ENCODE measurements around the gene ZEB1.
"Not testable (repeated sequence)": the region's sequence is repeated elsewhere in the genome, so short reads cannot be mapped to it uniquely, and the experiment has no call there.

Gene ZEB1

DNA sequence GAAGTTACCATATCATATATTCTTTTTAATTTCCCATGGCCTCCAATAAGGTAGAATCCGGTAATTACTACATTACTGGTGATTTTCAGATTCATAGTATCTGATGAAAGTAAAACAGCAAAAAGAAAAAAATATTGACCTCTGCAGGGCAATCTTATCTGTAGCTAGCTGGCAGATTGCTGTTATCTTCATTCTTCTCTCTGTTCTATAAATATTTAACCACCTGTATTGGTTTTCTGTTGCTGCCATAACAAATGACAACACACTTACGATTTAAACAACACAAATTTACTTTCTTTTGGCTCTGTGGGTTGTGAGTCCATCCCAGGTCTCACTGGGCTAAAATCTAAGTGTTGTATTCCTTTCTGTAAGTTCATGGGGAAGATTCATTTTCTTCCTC is 164.5 kb downstream of the ZEB1 start:
- DNase-seq (ENCODE audit: extremely low read depth in 1 of 2, low read depth in 1 of 2) = no peak

GRCh38 chr10:31484431-31485135 is 165.6 kb downstream of the ZEB1 start:
- DNase-seq (ENCODE audit: extremely low read depth in 1 of 2, low read depth in 1 of 2) = no peak

DNA sequence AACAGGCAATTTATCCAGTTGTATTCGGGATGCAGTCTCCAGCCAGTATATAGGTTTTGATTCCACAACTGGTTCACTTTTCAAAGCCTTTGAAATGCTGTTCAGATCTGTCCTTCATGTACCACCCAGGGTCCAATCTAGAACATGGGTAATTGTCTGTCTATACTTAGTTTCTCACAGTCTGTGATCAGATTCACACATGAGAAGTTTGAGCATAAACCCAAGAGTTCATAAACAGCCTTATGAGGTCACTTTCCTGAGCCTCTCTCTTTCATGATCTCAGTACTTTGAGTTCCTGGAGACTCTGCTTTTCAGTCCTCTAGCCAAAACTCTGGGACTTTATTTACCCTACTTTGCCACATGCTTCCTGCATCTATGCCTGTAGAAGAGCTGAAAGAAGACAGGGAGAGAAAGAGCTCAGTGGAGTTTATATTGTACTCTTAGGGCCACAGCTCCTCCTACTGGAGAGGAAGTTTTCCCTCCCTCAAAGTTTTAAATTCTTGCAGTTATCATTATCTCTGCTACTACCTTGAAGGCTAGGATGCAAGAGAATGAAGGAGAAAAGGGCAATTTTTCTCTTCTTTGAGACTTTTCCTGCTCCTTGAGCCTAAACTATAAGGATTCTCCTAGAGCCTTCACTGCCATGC is 172.0 kb downstream of the ZEB1 start:
- DNase-seq (ENCODE audit: extremely low read depth in 1 of 2, low read depth in 1 of 2) = no peak

- DNase-seq (ENCODE audit: extremely low read depth in 1 of 2, low read depth in 1 of 2) = no peak
These were observed 188.4 kb downstream of the ZEB1 start for GRCh38 chr10:31507427-31507826.

DNA sequence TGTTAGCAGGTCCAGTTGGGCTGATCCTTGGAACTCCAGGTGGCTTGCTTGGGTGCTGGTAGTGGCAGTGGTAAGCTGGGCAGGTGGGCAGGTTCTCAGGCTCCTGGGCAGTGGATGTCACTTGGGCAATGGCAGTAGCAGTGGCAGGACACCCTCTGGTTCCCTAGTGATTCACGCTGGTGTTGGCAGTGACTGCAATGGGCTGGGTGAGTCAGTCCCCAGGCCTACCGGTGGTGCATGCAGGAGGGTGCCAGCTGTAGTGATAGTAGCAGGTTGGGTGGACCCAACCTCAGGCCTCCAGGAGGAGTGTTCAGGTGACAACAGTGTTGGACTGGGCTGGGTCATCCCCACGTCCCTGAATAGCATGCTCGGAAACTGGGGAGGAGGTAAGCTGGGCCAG is 189.2 kb downstream of the ZEB1 start:
- no peak for DNase-seq (ENCODE audit: extremely low read depth in 1 of 2, low read depth in 1 of 2)

DNA sequence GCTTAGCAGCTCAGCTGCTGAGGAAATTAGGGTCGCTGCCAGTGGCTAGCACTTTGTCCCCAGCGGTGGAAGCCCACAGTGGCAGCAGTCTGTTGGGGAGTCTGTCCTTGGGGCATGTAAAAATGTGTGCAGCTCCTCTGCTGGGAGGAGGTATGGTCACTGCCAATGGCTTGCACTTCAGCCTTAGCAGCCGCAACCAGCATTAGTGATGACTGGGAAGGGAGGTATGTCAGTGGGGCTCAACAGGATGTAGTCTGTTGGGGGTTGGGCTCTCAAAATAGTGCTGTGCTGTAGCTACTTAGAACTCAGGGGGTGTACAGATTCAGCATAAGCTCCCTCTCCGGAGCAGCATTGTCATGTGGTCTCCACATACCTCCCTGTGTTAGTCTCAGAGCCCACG is 189.9 kb downstream of the ZEB1 start:
- DNase-seq (ENCODE audit: extremely low read depth in 1 of 2, low read depth in 1 of 2) = no peak

GRCh38 chr10:31509989-31510388 is 191.0 kb downstream of the ZEB1 start:
- no peak for DNase-seq (ENCODE audit: extremely low read depth in 1 of 2, low read depth in 1 of 2)

DNA sequence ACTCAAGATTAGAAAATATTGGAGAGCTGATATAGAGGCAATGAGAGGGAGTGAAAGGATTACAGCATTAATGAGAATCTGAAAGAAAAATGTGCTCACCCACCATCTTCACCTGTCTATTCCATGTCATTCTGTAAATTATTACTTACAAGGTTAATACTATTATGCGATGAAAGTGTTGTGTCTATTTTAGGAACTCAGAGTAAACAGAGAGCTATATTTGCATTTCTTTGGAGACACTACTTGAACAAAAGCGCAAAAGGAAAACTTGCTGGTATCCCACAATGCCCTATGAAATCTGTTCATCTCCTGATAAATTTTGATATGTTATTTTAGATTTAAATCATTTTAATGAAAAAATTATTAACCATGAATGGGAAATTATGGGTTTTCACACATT is 196.1 kb downstream of the ZEB1 start:
- no peak for DNase-seq (ENCODE audit: extremely low read depth in 1 of 2, low read depth in 1 of 2)

- DNase-seq (ENCODE audit: extremely low read depth in 1 of 2, low read depth in 1 of 2) = no peak
These were observed 196.9 kb downstream of the ZEB1 start for GRCh38 chr10:31515819-31516402.

GRCh38 chr10:31520986-31521831 is 202.2 kb downstream of the ZEB1 start:
- no peak for DNase-seq (ENCODE audit: extremely low read depth in 1 of 2, low read depth in 1 of 2)

- no peak for DNase-seq (ENCODE audit: extremely low read depth in 1 of 2, low read depth in 1 of 2)
These were observed 203.8 kb downstream of the ZEB1 start for GRCh38 chr10:31522820-31523219.

DNA sequence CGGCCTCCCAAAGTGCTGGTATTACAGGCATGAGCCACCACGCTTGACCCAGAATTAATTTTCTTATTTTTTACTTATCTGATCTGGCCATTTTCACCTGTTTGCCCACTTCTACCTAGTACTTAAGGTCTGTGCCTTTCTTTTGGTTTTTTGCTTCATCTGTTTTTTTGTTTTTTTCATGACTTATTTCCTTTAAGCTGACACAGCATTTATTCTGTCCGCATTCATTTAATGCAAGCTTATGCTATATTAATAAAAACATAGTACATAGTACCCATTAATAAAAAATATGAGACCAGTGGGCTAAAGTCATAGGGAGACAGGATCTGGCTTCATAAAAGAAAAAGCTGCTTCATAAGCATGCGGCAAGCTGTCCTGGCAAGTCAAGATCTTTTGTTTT is 205.4 kb downstream of the ZEB1 start:
- no peak for DNase-seq (ENCODE audit: extremely low read depth in 1 of 2, low read depth in 1 of 2)

GRCh38 chr10:31526178-31526577 is 207.2 kb downstream of the ZEB1 start:
- DNase-seq (ENCODE audit: extremely low read depth in 1 of 2, low read depth in 1 of 2) = no peak

DNA sequence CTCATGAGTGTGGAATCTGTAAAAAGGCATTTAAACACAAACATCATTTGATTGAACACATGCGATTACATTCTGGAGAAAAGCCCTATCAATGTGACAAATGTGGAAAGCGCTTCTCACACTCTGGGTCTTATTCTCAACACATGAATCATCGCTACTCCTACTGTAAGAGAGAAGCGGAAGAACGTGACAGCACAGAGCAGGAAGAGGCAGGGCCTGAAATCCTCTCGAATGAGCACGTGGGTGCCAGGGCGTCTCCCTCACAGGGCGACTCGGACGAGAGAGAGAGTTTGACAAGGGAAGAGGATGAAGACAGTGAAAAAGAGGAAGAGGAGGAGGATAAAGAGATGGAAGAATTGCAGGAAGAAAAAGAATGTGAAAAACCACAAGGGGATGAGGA is 207.7 kb downstream of the ZEB1 start:
- no peak for DNase-seq (ENCODE audit: extremely low read depth in 1 of 2, low read depth in 1 of 2)

- no peak for DNase-seq (ENCODE audit: extremely low read depth in 1 of 2, low read depth in 1 of 2)
These were observed 209.8 kb downstream of the ZEB1 start for GRCh38 chr10:31528831-31529230.

- no peak for DNase-seq (ENCODE audit: extremely low read depth in 1 of 2, low read depth in 1 of 2)
These were observed 217.3 kb downstream of the ZEB1 start for GRCh38 chr10:31536302-31536701.

DNA sequence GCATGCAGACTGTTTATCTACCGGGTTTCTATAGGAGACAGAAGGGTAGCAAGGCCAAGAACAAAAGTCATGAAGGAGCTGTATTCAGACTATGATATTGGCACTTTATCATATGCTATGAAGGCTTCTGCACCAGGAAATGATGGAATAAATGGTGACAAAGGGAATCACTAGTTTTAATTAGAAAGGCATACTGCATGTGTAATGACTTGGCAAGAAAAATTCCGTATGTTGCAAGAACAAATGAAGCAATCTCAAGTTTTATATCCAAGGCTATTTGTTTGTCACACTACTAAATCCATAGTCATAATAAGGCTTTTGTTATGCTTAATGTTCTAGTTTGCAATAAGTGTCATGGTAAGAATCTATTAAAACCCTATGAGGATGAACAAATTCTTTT is 230.9 kb downstream of the ZEB1 start:
- DNase-seq (ENCODE audit: extremely low read depth in 1 of 2, low read depth in 1 of 2) = no peak

- no peak for DNase-seq (ENCODE audit: extremely low read depth in 1 of 2, low read depth in 1 of 2)
These were observed 235.5 kb downstream of the ZEB1 start for GRCh38 chr10:31554556-31554955.

DNA sequence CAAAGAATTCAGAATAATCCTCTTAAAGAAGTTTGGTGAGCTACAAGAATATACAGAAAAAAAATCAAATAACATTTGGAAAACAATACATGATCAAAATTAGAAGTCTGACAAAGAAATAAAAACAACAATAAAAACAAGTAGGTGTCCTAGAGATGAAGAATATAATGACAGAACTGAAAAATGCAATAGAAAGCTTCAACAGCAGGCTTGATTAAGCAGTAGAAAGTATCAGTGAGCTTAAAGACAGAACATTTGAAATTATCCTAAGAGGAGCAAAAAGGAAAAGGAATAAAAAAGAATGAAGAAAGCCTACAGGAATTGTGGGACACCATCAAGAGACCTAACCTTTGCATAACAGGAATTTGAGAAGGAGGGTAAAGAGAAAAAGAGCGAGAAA is 238.8 kb downstream of the ZEB1 start:
- DNase-seq (ENCODE audit: extremely low read depth in 1 of 2, low read depth in 1 of 2) = no peak

DNA sequence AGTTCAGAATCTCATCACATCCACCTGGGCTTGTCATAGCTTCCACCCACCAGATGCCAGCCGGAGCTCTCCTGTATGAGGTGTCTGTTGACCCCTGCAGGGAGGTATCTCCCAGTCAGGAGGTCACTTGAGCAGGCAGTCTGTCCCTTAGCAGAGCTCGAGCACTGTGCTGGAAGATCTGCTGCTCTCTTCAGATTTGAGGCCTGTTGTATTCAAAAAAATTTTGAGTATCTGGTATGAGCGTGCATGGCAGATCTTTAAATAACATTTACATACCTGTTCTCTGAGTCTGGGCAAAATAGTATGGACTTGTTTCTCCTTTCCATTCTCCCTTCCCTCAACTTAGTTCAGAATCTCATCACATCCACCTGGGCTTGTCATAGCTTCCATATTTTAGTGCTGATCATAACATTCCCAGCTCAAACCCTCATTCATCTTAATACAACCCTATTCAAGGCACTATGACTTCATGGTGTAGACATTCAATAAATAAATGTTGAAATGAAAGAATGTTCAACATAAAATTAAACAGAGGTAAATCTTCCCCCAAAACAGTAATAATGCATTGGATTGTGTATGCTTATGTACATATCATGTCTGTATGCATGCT is 249.3 kb downstream of the ZEB1 start:
- DNase-seq (ENCODE audit: extremely low read depth in 1 of 2, low read depth in 1 of 2) = not testable (repeated sequence)

GRCh38 chr10:31574577-31574976 is 255.6 kb downstream of the ZEB1 start:
- DNase-seq (ENCODE audit: extremely low read depth in 1 of 2, low read depth in 1 of 2) = no peak

Measured in stimulated activated CD8-positive, alpha-beta memory T cell treated with anti-CD3 and anti-CD28 coated beads, Interleukin-7, amount 100 ng/mL, for 48 hours (primary cell).